DMS153 treated with DMSO at 0.1 percent for 48 hours (cell line): ENCODE results near the gene PHIP.
A peak's percentile ranks its signal among the peaks of the same experiment; 100 is the strongest.
"Not testable (repeated sequence)": the region's sequence is repeated elsewhere in the genome, so short reads cannot be mapped to it uniquely, and the experiment has no call there.

Experiments
- DNase-seq: peaks from one replicate; lab custom pipeline; 2025; ENCODE audit not compliant: unreplicated experiment; lab: John Stamatoyannopoulos, UW

Gene PHIP

GRCh38 chr6:79078075-79078969 lies at the start of gene PHIP:
PHIP (minus strand) TSS chr6:79078254; CDS start chr6:79078068, 186 bp downstream.
- DNase-seq: peak; percentile 93

GRCh38 chr6:79127660-79128059 lies 49.6 kb upstream of the PHIP start:
- no peak for DNase-seq

GRCh38 chr6:79119217-79119616 lies 41.2 kb upstream of the PHIP start:
- no peak for DNase-seq

- no peak for DNase-seq
These were observed 39.7 kb upstream of the PHIP start for GRCh38 chr6:79117752-79118151.

- no peak for DNase-seq
These were observed 37.6 kb upstream of the PHIP start for GRCh38 chr6:79115553-79116182.

- no peak for DNase-seq
These were observed 33.5 kb upstream of the PHIP start for GRCh38 chr6:79111549-79111948.

- no peak for DNase-seq
These were observed 23.1 kb upstream of the PHIP start for GRCh38 chr6:79101164-79101563.

GRCh38 chr6:79100304-79100703 lies 22.2 kb upstream of the PHIP start:
- DNase-seq: no peak

GRCh38 chr6:79094938-79095337 lies 16.9 kb upstream of the PHIP start:
- no peak for DNase-seq

GRCh38 chr6:79091801-79092200 lies 13.7 kb upstream of the PHIP start:
- DNase-seq: not testable (repeated sequence)

GRCh38 chr6:79089552-79090404 lies 11.7 kb upstream of the PHIP start:
- no peak for DNase-seq

- DNase-seq: no peak
These were observed 6.6 kb upstream of the PHIP start for GRCh38 chr6:79084693-79085092.

- DNase-seq: no peak
These were observed 4.2 kb upstream of the PHIP start for GRCh38 chr6:79082304-79082703.

- no peak for DNase-seq
These were observed 3.6 kb upstream of the PHIP start for GRCh38 chr6:79081663-79082062.

GRCh38 chr6:79079561-79080041 lies 1.5 kb upstream of the PHIP start:
- peak; percentile 31 for DNase-seq

- no peak for DNase-seq
These were observed 359 bp downstream of the PHIP start for GRCh38 chr6:79077715-79078074.

GRCh38 chr6:79076782-79077641 lies 1.0 kb downstream of the PHIP start:
- DNase-seq: peak; percentile 97

- no peak for DNase-seq
These were observed 1.9 kb downstream of the PHIP start for GRCh38 chr6:79076160-79076559.

GRCh38 chr6:79073888-79074287 lies 4.2 kb downstream of the PHIP start:
- DNase-seq: no peak

- no peak for DNase-seq
These were observed 5.3 kb downstream of the PHIP start for GRCh38 chr6:79072640-79073181.
